Neuronal stem cell (in vitro differentiated cells): ENCODE measurements around the gene PDCD11.
"Not testable (repeated sequence)": the region's sequence is repeated elsewhere in the genome, so short reads cannot be mapped to it uniquely, and the experiment has no call there.

Experiments used
- DNase-seq: peaks from one replicate; pipeline ENCODE4 v3.0.0-alpha.2; 2013; ENCODE audit warnings: low spot score
- H2AFZ ChIP-seq: one replicate; pipeline ENCODE4 v1.6.1; 2013; ENCODE audit warnings: mild to moderate bottlenecking, low read length, inconsistent platforms
- H2AK5ac ChIP-seq: 2 replicates; pipeline ENCODE4 v1.6.1; 2013; ENCODE audit warnings: low read depth, mild to moderate bottlenecking, inconsistent platforms, low read length, moderate library complexity, mixed read lengths
- H2BK120ac ChIP-seq: 2 replicates; pipeline ENCODE4 v1.6.1; 2013; ENCODE audit warnings: low read depth, mild to moderate bottlenecking, inconsistent platforms, low read length, moderate library complexity, mixed read lengths
- H2BK12ac ChIP-seq: one replicate; pipeline ENCODE4 v1.6.1; 2013; ENCODE audit warnings: low read length, inconsistent platforms
- H2BK15ac ChIP-seq: 2 replicates; pipeline ENCODE4 v1.6.1; 2013; ENCODE audit warnings: mild to moderate bottlenecking, low read length, inconsistent platforms, mixed read lengths
- H2BK5ac ChIP-seq: one replicate; pipeline ENCODE4 v1.6.1; 2013; ENCODE audit warnings: inconsistent platforms, mild to moderate bottlenecking, low read length, moderate library complexity
- H3K14ac ChIP-seq: one replicate; pipeline ENCODE4 v1.6.1; 2013; ENCODE audit warnings: low read length, inconsistent platforms
- H3K18ac ChIP-seq: 2 replicates; pipeline ENCODE4 v1.6.1; 2013; ENCODE audit warnings: low read length, inconsistent platforms
- H3K23ac ChIP-seq: 2 replicates; pipeline ENCODE4 v1.6.1; 2013; ENCODE audit warnings: low read depth, mild to moderate bottlenecking, mixed read lengths, low read length, inconsistent platforms; ENCODE audit not compliant: poor library complexity
- H3K27ac ChIP-seq: replicated peaks from 3 replicates; pipeline ENCODE4 v1.5.1; 2013; ENCODE audit warnings: low read length, inconsistent platforms
- H3K27me3 ChIP-seq, 3 experiments: 2 replicates each; pipeline ENCODE4 v1.6.1; 2013; ENCODE audit warnings: low read length in 3 of 3, mild to moderate bottlenecking in 2 of 3, inconsistent platforms in 1 of 3, low read depth in 1 of 3, mixed read lengths in 1 of 3, moderate library complexity in 1 of 3; ENCODE audit not compliant: control insufficient read depth in 3 of 3, insufficient read depth in 3 of 3
- H3K36me3 ChIP-seq, 2 donors: replicated peaks in 1 of 2; 2 replicates each; pipeline ENCODE4 v1.6.1; 2013; ENCODE audit warnings: low read length in 2 of 2; ENCODE audit not compliant: control insufficient read depth in 2 of 2, insufficient read depth in 2 of 2
- H3K4ac ChIP-seq: 2 replicates; pipeline ENCODE4 v1.6.1; 2013; ENCODE audit warnings: inconsistent platforms, mild to moderate bottlenecking, low read length, moderate library complexity
- H3K4me1 ChIP-seq, 2 donors: 1 replicate in 1 of 2; 2 replicates in 1 of 2; pipeline ENCODE4 v1.6.1; 2013; ENCODE audit warnings: low read length in 2 of 2, low read depth in 1 of 2; ENCODE audit not compliant: control insufficient read depth in 2 of 2, insufficient read depth in 1 of 2
- H3K4me2 ChIP-seq: one replicate; pipeline ENCODE4 v1.6.1; 2013; ENCODE audit warnings: mild to moderate bottlenecking, low read length, inconsistent platforms; ENCODE audit not compliant: insufficient read depth, poor library complexity, severe bottlenecking
- H3K4me3 ChIP-seq, 2 donors: 2 replicates each; pipeline ENCODE4 v1.5.1; 2013; ENCODE audit warnings: low read length in 2 of 2, mild to moderate bottlenecking in 2 of 2, inconsistent platforms in 1 of 2, moderate library complexity in 1 of 2
- H3K79me1 ChIP-seq: one replicate; pipeline ENCODE4 v1.6.1; 2013; ENCODE audit warnings: low read depth, mild to moderate bottlenecking, inconsistent platforms, low read length, moderate library complexity
- H3K9ac ChIP-seq: one replicate; pipeline ENCODE4 v1.6.1; 2013; ENCODE audit warnings: mild to moderate bottlenecking, low read depth, low read length, inconsistent platforms; ENCODE audit not compliant: poor library complexity
- H3K9me3 ChIP-seq, 2 donors: replicated peaks in 1 of 2; 2 replicates each; pipeline versions ENCODE3 to v1.6.1; 2013; ENCODE audit warnings: low read length in 2 of 2, mild to moderate bottlenecking in 2 of 2, inconsistent platforms in 1 of 2, low read depth in 1 of 2, mixed read lengths in 1 of 2, moderate library complexity in 1 of 2; ENCODE audit not compliant: control insufficient read depth in 2 of 2, insufficient read depth in 1 of 2
- H4K8ac ChIP-seq: one replicate; pipeline ENCODE4 v1.6.1; 2013; ENCODE audit warnings: low read depth, mild to moderate bottlenecking, inconsistent platforms, low read length, moderate library complexity
- H4K91ac ChIP-seq: one replicate; pipeline ENCODE4 v1.6.1; 2013; ENCODE audit warnings: low read length, low read depth, mild to moderate bottlenecking, inconsistent platforms; ENCODE audit not compliant: poor library complexity
- WGBS, 2 donors: extraction: QIAGEN DNeasy Blood & Tissue Kit; methylation state at CpG; one replicate each; pipeline ENCODE4 v1.1.7; 2013; ENCODE audit warnings: missing lambda C conversion rate in 2 of 2, mixed read lengths in 1 of 2; ENCODE audit not compliant: insufficient read length in 2 of 2, insufficient replicate concordance in 1 of 2; ENCODE audit errors: extremely low coverage in 2 of 2; 5-methylcytosine and 5-hydroxymethylcytosine counted together

The PDCD11 gene

DNA sequence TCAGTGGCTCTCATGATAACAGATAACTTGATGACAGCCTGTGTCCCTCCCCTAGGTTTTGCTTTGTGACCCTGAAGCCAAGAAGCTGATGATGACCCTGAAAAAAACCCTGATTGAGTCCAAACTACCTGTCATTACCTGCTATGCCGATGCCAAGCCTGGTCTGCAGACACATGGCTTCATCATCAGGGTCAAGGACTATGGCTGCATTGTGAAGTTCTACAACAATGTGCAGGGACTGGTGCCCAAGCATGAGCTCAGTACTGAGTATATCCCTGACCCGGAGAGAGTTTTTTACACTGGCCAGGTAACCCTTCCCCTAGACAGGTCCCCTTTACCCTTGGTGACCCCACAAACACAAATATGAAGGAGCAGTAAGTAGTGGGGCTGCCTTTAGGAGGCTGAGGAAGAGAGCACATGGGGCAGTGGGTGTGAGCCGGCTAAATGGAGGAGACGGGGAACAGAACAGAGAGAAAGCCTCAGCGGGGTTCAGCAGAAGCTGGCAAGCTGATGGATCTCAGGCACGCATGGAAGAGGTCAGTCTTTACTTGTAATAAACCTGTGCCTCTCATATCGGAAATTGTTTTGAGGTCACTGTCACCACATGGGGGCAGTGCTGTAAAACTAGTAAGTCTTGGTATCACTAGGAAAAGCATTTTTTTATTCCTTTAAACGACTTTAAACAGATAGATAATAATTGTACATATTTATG is 20.2 kb downstream of the PDCD11 start:
- no peak overlapping the region for H2BK15ac ChIP-seq
- no peak overlapping the region for H3K18ac ChIP-seq
- H3K23ac ChIP-seq = no peak overlapping the region
- H3K4me3 ChIP-seq = no peak overlapping the region
- H3K9me3 ChIP-seq = no peaks in the 10 kb centered on the region
- no peak overlapping the region for H2BK120ac ChIP-seq
- H3K14ac ChIP-seq = no peak overlapping the region
- no peak overlapping the region for H3K27ac ChIP-seq
- no peak overlapping the region for H4K91ac ChIP-seq
- H2AFZ ChIP-seq = no peak overlapping the region
- no peak overlapping the region for H2BK5ac ChIP-seq
- no peak overlapping the region for H2AK5ac ChIP-seq
- WGBS, 2 donors = no CpG with 5 or more reads among the region's 8 CpGs
- no peaks in the 10 kb centered on the region for H3K27me3 ChIP-seq
- H3K36me3 ChIP-seq = peaks cover 69 to 99% of the 10 kb centered on the region in 2 donors
- no peak overlapping the region for H3K4me2 ChIP-seq
- H3K79me1 ChIP-seq = no peaks in the 10 kb centered on the region
- no peaks in the 10 kb centered on the region for H3K4me1 ChIP-seq
- H2BK12ac ChIP-seq = no peak overlapping the region
- no peak overlapping the region for H3K9ac ChIP-seq
- peak; percentile 24 for DNase-seq
- H3K4ac ChIP-seq = no peak overlapping the region
- no peak overlapping the region for H4K8ac ChIP-seq

DNA sequence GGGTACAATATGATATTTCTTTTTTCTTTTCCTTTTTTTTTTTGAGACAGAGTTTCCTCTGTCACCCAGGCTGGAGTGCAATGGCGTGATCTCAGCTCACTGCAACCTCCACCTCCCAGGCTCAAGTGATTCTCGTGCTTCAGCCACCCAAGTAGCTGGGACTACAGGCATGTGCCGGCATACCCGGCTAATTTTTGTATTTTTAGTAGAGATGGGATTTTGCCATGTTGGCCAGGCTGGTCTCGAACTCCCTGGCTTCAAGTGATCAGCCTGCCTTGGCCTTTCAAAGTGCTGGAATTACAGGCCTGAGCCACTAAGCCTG is 20.7 kb downstream of the PDCD11 start:
- H3K9me3 ChIP-seq, H2AFZ ChIP-seq, H3K79me1 ChIP-seq, H3K27ac ChIP-seq, H2BK12ac ChIP-seq, H3K4ac ChIP-seq, H3K23ac ChIP-seq, H2BK15ac ChIP-seq, H3K14ac ChIP-seq, H3K4me3 ChIP-seq, H2AK5ac ChIP-seq, H3K18ac ChIP-seq, H4K91ac ChIP-seq, H2BK5ac ChIP-seq, H2BK120ac ChIP-seq, H3K27me3 ChIP-seq, DNase-seq, H3K4me2 ChIP-seq, H3K9ac ChIP-seq, H4K8ac ChIP-seq, H3K4me1 ChIP-seq: not testable (repeated sequence)
- peaks cover 69 to 96% of the 10 kb centered on the region in 2 donors for H3K36me3 ChIP-seq
- no CpG with 5 or more reads among the region's 5 CpGs for WGBS, 2 donors

DNA sequence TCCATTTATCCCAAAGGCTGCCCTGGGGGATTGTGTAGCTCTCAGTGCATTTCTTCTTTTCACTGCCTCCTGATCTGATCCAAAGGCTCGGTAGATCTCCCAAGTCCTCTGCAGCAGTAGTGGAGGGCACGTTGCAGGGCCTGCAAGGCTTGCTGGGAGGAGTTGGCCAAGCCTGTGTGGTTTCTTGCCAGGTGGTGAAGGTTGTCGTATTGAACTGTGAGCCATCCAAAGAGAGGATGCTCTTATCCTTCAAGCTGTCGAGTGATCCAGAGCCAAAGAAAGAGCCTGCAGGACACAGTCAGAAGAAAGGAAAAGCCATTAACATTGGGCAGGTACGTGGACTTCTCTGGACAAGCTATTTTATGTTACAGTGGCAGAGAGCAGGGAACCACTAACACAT is 21.2 kb downstream of the PDCD11 start:
- Histone ChIP-seq H2AFZ (no peak overlapping the region), H3K4me1 (no peaks in the 10 kb centered on the region), H2AK5ac (no peak overlapping the region), H3K14ac (no peak overlapping the region), H3K27me3 (no peaks in the 10 kb centered on the region), H3K79me1 (no peaks in the 10 kb centered on the region), H4K91ac (no peak overlapping the region), H2BK120ac (no peak overlapping the region), H3K4me3 (no peak overlapping the region), H3K36me3 (peaks cover 72 to 96% of the 10 kb centered on the region in 2 donors), H3K23ac (no peak overlapping the region), H2BK15ac (no peak overlapping the region), H3K4me2 (no peak overlapping the region), H2BK12ac (no peak overlapping the region), H3K4ac (no peak overlapping the region), H3K18ac (no peak overlapping the region), H2BK5ac (no peak overlapping the region), H3K9me3 (no peaks in the 10 kb centered on the region), H4K8ac (no peak overlapping the region), H3K9ac (no peak overlapping the region), H3K27ac (no peak overlapping the region)
- no CpG with 5 or more reads among the region's 5 CpGs for WGBS, 2 donors
- no peak for DNase-seq

DNA sequence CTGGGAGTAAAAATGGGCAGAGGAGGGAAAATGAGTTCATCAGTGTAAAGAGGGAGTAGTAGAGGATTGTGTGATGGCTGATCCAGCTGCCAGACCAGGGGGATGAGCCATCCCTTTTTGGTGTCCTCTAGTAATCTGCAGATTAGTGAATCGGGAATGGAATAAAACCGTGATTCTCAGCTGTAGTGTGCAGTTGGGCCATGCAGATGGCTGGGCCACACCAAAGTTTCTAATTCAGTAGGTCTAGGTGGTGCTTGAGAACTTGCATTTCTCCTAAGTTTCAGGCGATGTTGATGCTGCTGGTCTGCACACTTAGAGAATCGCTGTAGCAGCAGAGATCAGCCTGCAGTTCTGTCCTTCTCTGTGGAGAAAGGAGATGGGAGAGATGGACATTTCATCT is 22.7 kb downstream of the PDCD11 start:
- no peak for DNase-seq
- Histone ChIP-seq H3K4me2 (no peak overlapping the region), H3K27ac (no peak overlapping the region), H3K9ac (no peak overlapping the region), H3K14ac (no peak overlapping the region), H3K4me3 (no peak overlapping the region), H3K23ac (no peak overlapping the region), H2BK12ac (no peak overlapping the region), H2BK15ac (no peak overlapping the region), H2BK5ac (no peak overlapping the region), H4K8ac (no peak overlapping the region), H3K4me1 (no peaks in the 10 kb centered on the region), H3K18ac (no peak overlapping the region), H3K4ac (no peak overlapping the region), H3K9me3 (peaks cover 0 to 2% of the 10 kb centered on the region in 2 donors), H2AFZ (no peak overlapping the region), H3K27me3 (no peaks in the 10 kb centered on the region), H2AK5ac (no peak overlapping the region), H4K91ac (no peak overlapping the region), H3K36me3 (peaks cover 72 to 96% of the 10 kb centered on the region in 2 donors), H3K79me1 (no peaks in the 10 kb centered on the region), H2BK120ac (no peak overlapping the region)
- no CpG with 5 or more reads among the region's 4 CpGs for WGBS, 2 donors
